Aorta (tissue), 5 donors: Measurements from ENCODE around the gene IRF3. TPM values are rescaled to one million over a fixed set of nuclear protein-coding genes. Genes with fewer than 3 reads are reported as not detected.

Experiments
- ATAC-seq: fragments of 200-7000 bp; cut with Tn5 transposase; one replicate; pipeline ENCODE4 v1.9.1; 2022; ENCODE audit warnings: moderate library complexity; ENCODE audit not compliant: low FRiP score
- DNase-seq, 2 donors: peaks; one replicate each; pipeline ENCODE4 v3.0.0-alpha.2; 2020
- H3K27ac ChIP-seq, 2 donors: one replicate each; pipeline ENCODE4 v1.5.1; 2013; ENCODE audit warnings: low read length in 2 of 2, mild to moderate bottlenecking in 2 of 2, moderate library complexity in 2 of 2, control low read depth in 1 of 2, inconsistent platforms in 1 of 2, low read depth in 1 of 2
- H3K27me3 ChIP-seq, 2 donors: one replicate each; pipeline ENCODE4 v1.6.1; 2013; ENCODE audit warnings: control low read depth in 1 of 2, low read length in 1 of 2, mild to moderate bottlenecking in 1 of 2, moderate library complexity in 1 of 2; ENCODE audit not compliant: insufficient read depth in 2 of 2, control insufficient read depth in 1 of 2
- H3K36me3 ChIP-seq, 2 donors: one replicate each; pipeline ENCODE4 v1.6.1; 2013; ENCODE audit warnings: control low read depth in 1 of 2, low read length in 1 of 2, mild to moderate bottlenecking in 1 of 2; ENCODE audit not compliant: insufficient read depth in 2 of 2, control insufficient read depth in 1 of 2
- H3K4me1 ChIP-seq, 2 donors: one replicate each; pipeline ENCODE4 v1.6.1; 2013; ENCODE audit warnings: low read length in 2 of 2, control low read depth in 1 of 2, mild to moderate bottlenecking in 1 of 2, moderate library complexity in 1 of 2; ENCODE audit not compliant: insufficient read depth in 2 of 2, control insufficient read depth in 1 of 2
- H3K4me3 ChIP-seq, 2 donors: one replicate each; pipeline ENCODE4 v1.5.1; 2013; ENCODE audit warnings: low read length in 2 of 2, control low read depth in 1 of 2, mild to moderate bottlenecking in 1 of 2
- H3K9me3 ChIP-seq: one replicate; pipeline ENCODE4 v1.6.1; 2013; ENCODE audit warnings: mild to moderate bottlenecking, low read length; ENCODE audit not compliant: control insufficient read depth
- WGBS, 2 donors: extraction: QIAGEN DNeasy Blood & Tissue Kit; methylation state at CpG; one replicate each; pipeline ENCODE4 v1.1.7; 2013; 5-methylcytosine and 5-hydroxymethylcytosine counted together
- intact Hi-C, 2 donors: fragments of 100-400 bp; cut with DNase I; formaldehyde crosslinking; loops; one replicate each; pipeline versions ENCODE4 v1.14.2 to v1.15.0; 2022
- polyA plus RNA-seq, 2 donors: library from polyadenylated mRNA; stranded (reverse); fragments of 200-250 nt; gene quantifications; one replicate each; pipeline ENCODE4 v1.2.3, GENCODE V29; 2013
- total RNA-seq, 2 donors: library from RNA; stranded (reverse); fragmentation: NEBNext Ultra II Directional; extraction: Animal tissue kit (Norgen Biotek cat#: 25700); gene quantifications; one replicate each; pipeline ENCODE4 v1.2.1, GENCODE V29; 2021
- donor health status: healthy with polysubstance abuse.
- donor health status: Bipolar disorder and iron deficiency.
- donor health status: DM: no; HTN: no; CAD: no.
- donor health status: DM: no; HTN: no; CAD: no.
- donor health status: DM: yes; HTN: yes; CAD: no.

The IRF3 gene
- total and polyA plus RNA-seq, 4 donors = 37.8 to 278 (median 68.2) TPM

DNA sequence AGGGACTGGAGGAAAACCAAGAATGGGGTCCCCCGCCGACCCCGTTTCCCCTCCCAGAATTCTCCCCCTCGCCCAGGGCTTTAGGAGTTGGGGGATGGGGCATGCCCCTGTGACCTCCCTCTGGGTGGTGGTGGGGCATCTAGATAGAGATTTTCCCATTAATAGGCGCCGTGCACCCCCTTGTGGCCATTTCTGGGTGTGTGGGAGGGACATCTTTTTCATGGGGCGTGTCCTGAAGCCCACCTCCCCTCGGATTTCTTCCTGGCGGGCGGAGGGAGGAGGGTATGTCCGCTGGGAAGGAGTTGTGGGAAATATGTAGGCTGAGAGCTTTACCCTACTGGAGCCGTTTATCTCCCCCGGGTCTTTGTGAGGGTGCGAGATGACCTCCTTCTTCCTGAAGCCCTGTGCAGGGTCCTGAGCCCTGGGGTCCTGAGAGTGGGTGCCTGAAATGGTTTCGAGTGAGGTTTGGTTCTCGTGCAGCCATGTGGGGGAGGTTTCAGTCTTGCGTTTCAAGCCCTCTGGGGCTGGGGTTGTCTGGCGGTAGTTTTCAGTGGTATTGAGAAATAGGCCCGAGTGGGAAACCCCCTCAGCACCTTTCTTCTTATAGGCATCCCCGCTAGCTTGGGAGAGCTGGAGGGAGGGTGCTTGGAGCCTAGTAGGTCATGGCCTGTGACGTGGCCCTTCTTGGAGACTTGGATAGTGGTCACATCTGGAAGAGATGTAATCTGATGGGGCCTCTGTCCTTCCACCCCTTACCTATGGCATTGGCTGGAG lies 12.4 kb upstream of the IRF3 start:
- peaks cover 0 to 2% of the 10 kb centered on the region in 2 donors for H3K36me3 ChIP-seq
- 4 to 7% methylated on average over 21 of the region's 21 CpGs for WGBS, 2 donors
- no peaks in the 10 kb centered on the region for H3K9me3 ChIP-seq
- ATAC-seq (no peak), DNase-seq (peak; percentile 80 to 91)
- H3K4me1 ChIP-seq = no peaks in the 10 kb centered on the region
- H3K4me3 ChIP-seq = peak overlapping the region; percentile 48 to 69
- intact Hi-C loops = loop anchor here in 1 of 2 donors (10.0 kb wide), 1 partner anchor 183 kb away; the partner anchor contains the start of gene RPS11
- H3K27ac ChIP-seq = peak overlapping the region in 1 of 2 donors; percentile 11
- H3K27me3 ChIP-seq = no peaks in the 10 kb centered on the region

DNA sequence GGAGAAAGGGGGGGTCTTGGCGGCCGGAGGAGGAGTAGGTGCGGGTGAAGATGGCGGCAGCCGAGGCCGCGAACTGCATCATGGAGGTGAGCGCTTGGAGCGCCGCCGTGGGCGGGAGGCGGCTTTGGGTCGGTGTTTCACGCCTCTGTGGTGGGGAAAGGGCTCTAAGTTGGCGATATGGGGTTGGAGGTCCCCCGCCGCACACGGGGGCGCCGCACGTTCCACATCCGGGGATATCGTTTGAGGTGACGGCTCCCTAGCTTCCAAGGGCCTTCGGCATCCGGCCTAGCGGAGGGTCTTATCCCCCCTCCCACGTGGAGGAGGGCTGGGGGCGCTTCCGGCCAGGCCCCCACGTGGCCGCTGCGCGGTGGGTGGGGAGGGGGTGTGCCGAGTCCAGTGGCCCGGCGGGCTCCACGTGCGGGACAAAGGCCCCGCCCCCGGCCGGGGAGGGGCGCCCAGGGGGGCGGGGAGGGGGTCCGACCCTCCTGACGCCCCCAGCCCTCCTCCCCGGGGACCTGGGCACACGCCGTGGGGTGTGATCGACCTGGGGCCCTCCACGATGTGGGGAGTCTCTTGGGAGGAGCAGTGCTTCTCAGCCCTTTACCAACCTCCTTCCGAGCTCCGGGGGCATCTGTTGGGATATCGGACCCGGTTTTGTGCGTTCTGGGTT lies 11.7 kb upstream of the IRF3 start, which contains the start of gene PRMT1:
PRMT1 (plus strand) TSS at position 41 of the 670 bp plus-strand sequence; CDS start at position 51, 10 bp downstream.
- H3K36me3 ChIP-seq = peaks cover 0 to 2% of the 10 kb centered on the region in 2 donors
- ATAC-seq (peak; percentile 27), DNase-seq (peak in 1 of 2 donors; percentile 85)
- H3K27ac ChIP-seq = peak within 1 kb of the TSS in 1 of 2 donors; percentile 72
- 0% methylated on average over 45 to 57 of the region's 57 CpGs for WGBS, 2 donors
- intact Hi-C loops = loop anchor here in 1 of 2 donors (10.0 kb wide), 1 partner anchor 183 kb away; the partner anchor contains the start of gene RPS11
- no peaks in the 10 kb centered on the region for H3K9me3 ChIP-seq
- no peaks in the 10 kb centered on the region for H3K4me1 ChIP-seq
- no peaks in the 10 kb centered on the region for H3K27me3 ChIP-seq
- peak within 1 kb of the TSS; percentile 48 to 69 for H3K4me3 ChIP-seq

DNA sequence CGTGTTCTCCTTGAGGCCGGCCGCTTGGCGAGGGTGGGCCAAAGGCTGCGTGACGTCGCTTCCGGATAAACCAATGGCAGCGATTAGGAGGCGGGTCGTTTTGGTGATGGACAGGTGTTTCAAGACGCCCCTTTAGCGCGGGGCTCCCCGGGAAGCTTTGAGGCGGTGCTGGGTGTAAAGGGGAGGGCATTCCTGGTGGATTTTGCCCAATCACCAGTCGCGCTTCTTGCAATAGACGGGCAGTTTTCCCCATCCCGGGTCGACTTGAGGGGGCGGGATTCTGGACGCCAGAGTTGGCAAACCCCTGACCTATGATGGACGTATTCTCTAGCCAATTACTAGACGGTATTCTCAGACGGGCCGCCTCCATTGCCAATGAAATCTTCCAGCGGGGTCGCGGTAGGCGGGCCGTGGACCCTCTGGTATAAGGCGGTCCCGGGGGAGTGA lies 11.2 kb upstream of the IRF3 start:
- intact Hi-C loops = loop anchor here in 1 of 2 donors (10.0 kb wide), 1 partner anchor 182 kb away; the partner anchor contains the start of gene RPS11
- DNase-seq (peak; percentile 99 to 100), ATAC-seq (peak; percentile 93)
- 0% methylated on average over 34 of the region's 34 CpGs for WGBS, 2 donors
- no peaks in the 10 kb centered on the region for H3K27me3 ChIP-seq
- peak overlapping the region; percentile 48 to 69 for H3K4me3 ChIP-seq
- peak overlapping the region in 1 of 2 donors; percentile 60 for H3K27ac ChIP-seq
- H3K4me1 ChIP-seq = no peaks in the 10 kb centered on the region
- H3K9me3 ChIP-seq = no peaks in the 10 kb centered on the region
- peaks cover 0 to 1% of the 10 kb centered on the region in 2 donors for H3K36me3 ChIP-seq

DNA sequence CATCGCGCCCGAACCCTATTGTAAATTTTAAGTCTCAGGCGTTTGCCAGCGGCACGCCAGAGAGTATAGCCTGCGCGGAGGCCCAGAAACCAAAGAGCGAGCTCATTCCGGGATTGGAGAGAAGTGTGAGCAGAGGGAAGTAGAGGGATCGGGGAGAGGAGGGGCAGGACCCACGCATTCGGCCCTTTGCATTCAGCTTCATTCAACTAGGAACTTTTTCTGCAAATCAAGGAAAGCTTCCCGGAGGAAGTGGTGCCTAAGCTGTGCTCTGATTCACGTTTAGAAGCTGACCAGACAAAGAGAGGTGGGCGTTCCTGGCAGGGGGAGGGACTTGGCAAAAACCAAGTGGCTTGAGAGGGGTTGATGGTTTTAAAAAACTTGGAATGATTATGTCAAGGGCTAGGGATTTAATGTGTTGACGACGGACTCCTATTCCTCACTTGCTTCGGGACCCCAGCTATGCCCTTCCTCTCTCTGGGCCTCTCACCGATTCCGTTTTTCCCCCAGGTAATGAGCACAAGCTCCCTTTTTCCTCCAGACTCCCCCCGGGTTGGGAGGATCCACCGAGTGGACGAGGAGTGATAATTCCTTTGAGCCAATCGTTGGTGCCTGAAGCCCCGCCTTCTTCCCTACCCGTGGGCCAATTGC lies 10.6 kb upstream of the IRF3 start:
- H3K36me3 ChIP-seq = no peaks in the 10 kb centered on the region
- H3K27ac ChIP-seq = peak overlapping the region in 1 of 2 donors; percentile 72
- no peaks in the 10 kb centered on the region for H3K9me3 ChIP-seq
- H3K4me1 ChIP-seq = no peaks in the 10 kb centered on the region
- 0 to 1% methylated on average over 27 of the region's 27 CpGs for WGBS, 2 donors
- H3K4me3 ChIP-seq = no peak overlapping the region
- DNase-seq = peak; percentile 91 to 93
- H3K27me3 ChIP-seq = no peaks in the 10 kb centered on the region
- peak; percentile 75 for ATAC-seq
- intact Hi-C loops = loop anchor here in 1 of 2 donors (10.0 kb wide), 1 partner anchor 181 kb away; the partner anchor contains the start of gene RPS11

DNA sequence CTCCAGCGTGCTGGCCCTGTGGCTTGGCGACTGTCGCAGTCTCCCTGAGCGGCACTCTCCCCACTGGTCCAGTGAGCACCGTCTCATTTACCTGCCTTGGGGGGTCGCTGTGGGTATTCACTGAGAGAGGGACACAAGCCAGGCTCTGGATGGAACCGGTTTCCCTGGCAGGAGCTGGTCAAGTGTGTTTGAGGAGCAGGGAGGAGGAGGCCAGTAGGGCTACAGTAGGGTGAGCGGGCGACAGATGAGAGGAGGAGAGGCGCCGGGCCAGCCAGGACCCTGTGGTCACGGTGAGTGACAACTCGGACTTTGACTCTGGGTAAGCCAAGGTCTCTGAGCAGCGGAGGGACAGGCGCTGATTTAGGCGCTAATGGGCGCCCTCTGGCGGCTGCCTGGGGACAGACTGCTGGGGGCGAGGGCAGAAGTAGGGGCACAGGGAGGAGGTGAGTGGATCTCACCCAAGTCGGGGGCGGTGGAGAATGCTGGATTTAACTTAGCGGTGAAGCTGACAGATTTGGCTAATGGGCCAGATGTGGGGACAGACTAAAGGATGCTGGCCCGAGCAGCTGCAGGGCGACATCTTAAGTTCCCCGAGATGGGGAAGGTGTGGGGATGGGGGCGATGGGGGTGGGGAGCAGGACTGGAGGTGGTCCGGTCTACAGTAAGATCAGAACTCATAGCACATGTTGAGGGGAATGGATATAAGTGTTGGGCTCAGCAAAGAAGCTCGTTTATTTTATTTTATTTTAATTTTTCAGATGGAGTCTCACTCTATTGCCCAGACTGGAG lies 6.7 kb upstream of the IRF3 start:
- H3K9me3 ChIP-seq = no peaks in the 10 kb centered on the region
- no peak overlapping the region for H3K4me3 ChIP-seq
- no peaks in the 10 kb centered on the region for H3K27me3 ChIP-seq
- ATAC-seq (no peak), DNase-seq (peak; percentile 83 to 94)
- no peaks in the 10 kb centered on the region for H3K36me3 ChIP-seq
- intact Hi-C loops = loop anchor here in 1 of 2 donors (10.0 kb wide), 1 partner anchor 178 kb away; the partner anchor contains the start of gene RPS11
- no peaks in the 10 kb centered on the region for H3K4me1 ChIP-seq
- WGBS, 2 donors = 22 to 25% methylated on average over 27 to 28 of the region's 28 CpGs
- H3K27ac ChIP-seq = no peak overlapping the region

DNA sequence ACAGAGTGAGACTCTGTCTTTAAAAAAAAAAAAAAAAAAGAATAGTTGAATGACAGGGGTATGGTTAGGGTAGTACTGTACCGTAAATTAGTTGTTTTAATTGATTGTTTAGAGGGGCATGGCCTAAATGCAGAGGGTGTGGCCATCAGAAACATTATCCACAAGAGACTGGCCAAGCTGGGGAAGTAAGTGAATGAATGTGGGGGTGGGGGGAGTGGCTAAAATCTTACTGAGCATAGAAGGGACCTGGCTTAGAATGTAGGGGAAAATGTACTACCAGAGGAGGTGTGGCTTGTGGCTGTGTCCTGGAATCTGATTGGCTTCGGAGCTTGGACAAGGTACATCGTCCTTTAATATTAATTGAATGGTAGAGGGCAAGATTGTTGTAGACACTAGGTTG lies 3.9 kb upstream of the IRF3 start:
- Histone ChIP-seq H3K4me1 (no peaks in the 10 kb centered on the region), H3K9me3 (no peaks in the 10 kb centered on the region), H3K36me3 (no peaks in the 10 kb centered on the region), H3K4me3 (no peak overlapping the region), H3K27me3 (no peaks in the 10 kb centered on the region), H3K27ac (no peak overlapping the region)
- intact Hi-C loops = loop anchor here in 1 of 2 donors (5.0 kb wide), 2 partner anchors 77 to 157 kb away; partner anchors contain the start of genes FCGRT and PRR12
- WGBS, 2 donors = 87 to 89% methylated on average over 3 of the region's 3 CpGs
- DNase-seq (no peak), ATAC-seq (no peak)

DNA sequence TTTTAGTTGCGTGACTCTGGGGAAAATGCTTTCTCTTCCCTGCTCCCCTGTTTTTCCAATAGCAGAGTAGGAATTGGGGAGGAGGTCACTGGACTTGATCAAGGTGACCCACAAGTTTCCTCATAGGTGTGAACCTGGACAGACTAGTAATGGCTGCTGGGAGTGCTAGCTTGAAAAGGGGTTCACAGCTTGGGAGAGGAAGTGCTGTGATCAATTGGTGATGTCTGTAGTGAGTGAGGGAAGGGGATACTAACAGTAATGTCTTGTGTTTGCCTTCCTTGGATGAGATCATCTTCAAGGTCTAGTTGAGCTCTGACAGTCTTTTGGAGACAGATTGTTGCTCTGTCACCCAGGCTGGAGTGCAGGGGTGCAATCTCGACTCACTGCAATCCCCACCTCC lies 1.8 kb upstream of the IRF3 start:
- intact Hi-C loops = loop anchor here in 1 of 2 donors (5.0 kb wide), 2 partner anchors 75 to 155 kb away; partner anchors contain the start of genes FCGRT and PRR12
- no peaks in the 10 kb centered on the region for H3K4me1 ChIP-seq
- H3K27ac ChIP-seq = no peak overlapping the region
- no peak for DNase-seq
- no peak overlapping the region for H3K4me3 ChIP-seq
- H3K27me3 ChIP-seq = no peaks in the 10 kb centered on the region
- ATAC-seq = no peak
- no peaks in the 10 kb centered on the region for H3K36me3 ChIP-seq
- WGBS, 2 donors = 92 to 95% methylated on average over 2 of the region's 2 CpGs
- H3K9me3 ChIP-seq = no peaks in the 10 kb centered on the region
